Measurements from ENCODE around the gene PAIP1.
A peak's percentile ranks its signal among the peaks of the same experiment; 100 is the strongest.
"Not testable (repeated sequence)": the region's sequence is repeated elsewhere in the genome, so short reads cannot be mapped to it uniquely, and the experiment has no call there.

The PAIP1 gene

GRCh38 chr5:43514816-43515677 is 41.8 kb downstream of the PAIP1 start, which contains the start of gene C5orf34:
TSS of gene C5orf34 (minus strand) at chr5:43515148. CDS start at chr5:43509339, 5,809 bp downstream.
- DNase-seq (ENCODE audit: low read depth), result peak; percentile 95

GRCh38 chr5:43514471-43514815 is 42.4 kb downstream of the PAIP1 start:
- no peak for DNase-seq (ENCODE audit: low read depth)

- no peak for DNase-seq (ENCODE audit: low read depth)
These were observed 42.9 kb downstream of the PAIP1 start for GRCh38 chr5:43514025-43514424.

GRCh38 chr5:43511062-43511461 is 45.8 kb downstream of the PAIP1 start:
- not testable (repeated sequence) for DNase-seq (ENCODE audit: low read depth)

- DNase-seq (ENCODE audit: low read depth), result no peak
These were observed 58.3 kb downstream of the PAIP1 start for GRCh38 chr5:43498581-43498980.

- DNase-seq (ENCODE audit: low read depth), result no peak
These were observed 59.4 kb downstream of the PAIP1 start for GRCh38 chr5:43497311-43498104.

GRCh38 chr5:43491326-43491725 is 65.6 kb downstream of the PAIP1 start:
- DNase-seq (ENCODE audit: low read depth), result no peak

GRCh38 chr5:43486353-43486752 is 70.5 kb downstream of the PAIP1 start:
- no peak for DNase-seq (ENCODE audit: low read depth)

GRCh38 chr5:43485406-43485805 is 71.5 kb downstream of the PAIP1 start:
- no peak for DNase-seq (ENCODE audit: low read depth)

- peak; percentile 69 for DNase-seq (ENCODE audit: low read depth)
These were observed 72.6 kb downstream of the PAIP1 start for GRCh38 chr5:43484106-43484849.

- peak; percentile 80 for DNase-seq (ENCODE audit: low read depth)
These were observed 73.4 kb downstream of the PAIP1 start, which contains the start of gene TMEM267 for GRCh38 chr5:43483298-43484105. TSS of gene TMEM267 (minus strand) at chr5:43483865. CDS start at chr5:43453969, 29,896 bp downstream.

GRCh38 chr5:43482490-43483297 is 74.2 kb downstream of the PAIP1 start:
- DNase-seq (ENCODE audit: low read depth), result peak; percentile 24
